ENCODE results near the gene TRIP6. TPM values are rescaled to one million over a fixed set of nuclear protein-coding genes. Genes with fewer than 3 reads are reported as not detected.

TRIP6 gene
- total RNA-seq, 1 experiment from 2014 or later, result 102 TPM

GRCh38 chr7:100823534-100823933 is 43.7 kb upstream of the TRIP6 start:
- H3K27ac ChIP-seq (ENCODE audit: low read depth, low read length), result no peak overlapping the region; the same call in 1 of the 2 replicates
- no peak for DNase-seq (ENCODE audit: low read depth, low spot score)
- no peak overlapping the region for H2AFZ ChIP-seq (ENCODE audit: low read depth, low read length, poor library complexity, severe bottlenecking)
- H3K4me3 ChIP-seq (replicated peaks in 1 of 2; ENCODE audit: low read depth in 1 of 2, low read length in 2 of 2), result no peak overlapping the region
- ATAC-seq, result no peak
- no peak overlapping the region for H3K9ac ChIP-seq (ENCODE audit: low read length)
- no peak overlapping the region for H3K4me2 ChIP-seq (ENCODE audit: low read length)
- no peaks in the 10 kb centered on the region for H3K9me3 ChIP-seq (ENCODE audit: control insufficient read depth in 1 of 2, insufficient read depth in 1 of 2, low read depth in 1 of 2, low read length in 2 of 2)
- BruUV-seq (replicated peaks), result no TSS peak
- intact Hi-C loops (cut with micrococcal nuclease), result no loop called here
- ChIA-PET CTCF (no interaction called here), POLR2A (no interaction called here), RAD21 (ENCODE audit: low non-redundant PET in 1 of 2, low total read pairs in 2 of 2, uncharacterized antibody in 2 of 2, unreplicated experiment in 2 of 2) (no interaction called here)
- no peaks in the 10 kb centered on the region for H3K27me3 ChIP-seq (ENCODE audit: insufficient read depth, low read length)
- H4K20me1 ChIP-seq (ENCODE audit: insufficient read depth), result no peaks in the 10 kb centered on the region
- peaks cover 27% of the 10 kb centered on the region in 2 experiments; a peak in 3 of 4 replicates for H3K36me3 ChIP-seq (ENCODE audit: control insufficient read depth in 1 of 2, insufficient read depth in 2 of 2, low read length in 2 of 2)
- TF ChIP-seq SRF (IDR thresholded peaks at IDR 0.05; ENCODE audit: low read depth) (no peak), ZNF274 (IDR thresholded peaks at IDR 0.05; ENCODE audit: low read depth, low read length) (no peak), POLR2A (IDR thresholded peaks at IDR 0.05; ENCODE audit: borderline replicate concordance, extremely low read depth, insufficient read depth, insufficient read length) (no peak)
- H3K4me1 ChIP-seq (ENCODE audit: control insufficient read depth in 1 of 2, insufficient read depth in 2 of 2, low read length in 2 of 2), result peaks cover 8 to 24% of the 10 kb centered on the region in 2 experiments; a peak in 3 of 4 replicates
- H3K9me2 ChIP-seq (ENCODE audit: insufficient read depth), result no peaks in the 10 kb centered on the region
- H3K79me2 ChIP-seq (ENCODE audit: insufficient read depth, low read length), result peaks cover 32% of the 10 kb centered on the region

DNA sequence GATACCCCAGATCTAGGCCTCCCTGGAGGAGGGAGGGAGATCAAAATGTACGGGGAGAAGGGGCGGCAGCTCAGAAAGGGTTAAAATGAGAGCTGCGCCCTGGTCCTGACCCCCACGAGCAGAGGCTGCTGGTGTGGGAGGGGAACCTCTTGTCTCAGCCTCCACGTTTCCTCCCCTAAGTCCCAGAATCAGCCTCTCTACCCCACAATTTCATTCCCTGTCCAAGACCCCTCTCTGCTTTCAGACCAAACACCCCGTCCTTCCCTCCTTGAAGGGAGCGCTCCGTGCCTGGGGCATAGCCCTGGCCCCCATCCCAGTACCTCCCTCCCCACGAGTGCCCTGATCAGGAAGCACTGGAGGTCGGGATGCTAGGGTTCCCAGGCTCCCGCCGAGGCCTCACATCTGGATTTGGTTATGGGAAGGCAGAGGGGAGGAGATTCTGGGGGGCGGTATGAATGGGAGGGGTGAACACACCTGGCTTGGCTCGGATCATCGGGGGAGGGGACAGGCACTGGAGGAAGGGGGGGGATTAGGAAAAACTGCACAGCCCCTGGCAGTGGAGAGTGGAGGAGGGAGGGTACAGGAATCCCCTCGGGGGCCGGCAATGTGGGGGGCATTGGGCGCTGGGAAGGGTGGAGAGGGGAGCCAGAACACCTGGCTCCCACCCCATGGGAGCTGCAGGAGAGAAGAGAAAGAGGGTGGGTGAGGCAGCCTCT is 42.5 kb upstream of the TRIP6 start:
- H3K27me3 ChIP-seq (ENCODE audit: insufficient read depth, low read length), result no peaks in the 10 kb centered on the region
- no peak overlapping the region for H3K4me3 ChIP-seq (replicated peaks in 1 of 2; ENCODE audit: low read depth in 1 of 2, low read length in 2 of 2)
- H3K27ac ChIP-seq (ENCODE audit: low read depth, low read length), result no peak overlapping the region
- no peaks in the 10 kb centered on the region for H4K20me1 ChIP-seq (ENCODE audit: insufficient read depth)
- ChIA-PET POLR2A (no interaction called here), RAD21 (ENCODE audit: low non-redundant PET in 1 of 2, low total read pairs in 2 of 2, uncharacterized antibody in 2 of 2, unreplicated experiment in 2 of 2) (no interaction called here), CTCF (no interaction called here)
- no peaks in the 10 kb centered on the region for H3K9me2 ChIP-seq (ENCODE audit: insufficient read depth)
- no peak overlapping the region for H3K4me2 ChIP-seq (ENCODE audit: low read length)
- H3K4me1 ChIP-seq (ENCODE audit: control insufficient read depth in 1 of 2, insufficient read depth in 2 of 2, low read length in 2 of 2), result peaks cover 9 to 26% of the 10 kb centered on the region in 2 experiments; a peak in 3 of 4 replicates
- intact Hi-C loops (cut with micrococcal nuclease), result no loop called here
- H3K9me3 ChIP-seq (ENCODE audit: control insufficient read depth in 1 of 2, insufficient read depth in 1 of 2, low read depth in 1 of 2, low read length in 2 of 2), result no peaks in the 10 kb centered on the region
- no TSS peak for BruUV-seq (replicated peaks)
- DNase-seq (ENCODE audit: low read depth, low spot score) (no peak), ATAC-seq (no peak)
- no peak overlapping the region for H2AFZ ChIP-seq (ENCODE audit: low read depth, low read length, poor library complexity, severe bottlenecking)
- no peak for TF ChIP-seq FOSL1 (IDR thresholded peaks at IDR 0.05; ENCODE audit: low read depth)
- no peak for TF ChIP-seq ZNF274 (IDR thresholded peaks at IDR 0.05; ENCODE audit: low read depth, low read length)
- no peak for TF ChIP-seq CTCF (IDR thresholded peaks at IDR 0.05 in 2 of 3, conservative IDR thresholded peaks at IDR 0.05 in 1 of 3; ENCODE audit: borderline replicate concordance in 1 of 3, insufficient read depth in 1 of 3, low read depth in 2 of 3, low read length in 2 of 3)
- no peak overlapping the region for H3K9ac ChIP-seq (ENCODE audit: low read length)
- H3K36me3 ChIP-seq (ENCODE audit: control insufficient read depth in 1 of 2, insufficient read depth in 2 of 2, low read length in 2 of 2), result peaks cover 23 to 24% of the 10 kb centered on the region in 2 experiments; a peak in 3 of 4 replicates
- H3K79me2 ChIP-seq (ENCODE audit: insufficient read depth, low read length), result peaks cover 32% of the 10 kb centered on the region

Data from HCT116 (cell line).